H9 (cell line): ENCODE measurements around the gene FRRS1L. TPM values are rescaled to one million over a fixed set of nuclear protein-coding genes. Genes with fewer than 3 reads are reported as not detected.

Experiments used
- DNase-seq: peaks from one replicate; pipeline ENCODE4 v3.0.0-alpha.2; 2017
- H2AFZ ChIP-seq: one replicate; pipeline ENCODE4 v1.6.1; 2013; ENCODE audit warnings: mild to moderate bottlenecking, low read length, control low read depth, moderate library complexity
- H2AK5ac ChIP-seq: 2 replicates; pipeline ENCODE4 v1.6.1; 2013; ENCODE audit warnings: low read length, control low read depth, mixed read lengths; ENCODE audit not compliant: insufficient read length
- H2BK120ac ChIP-seq: one replicate; pipeline ENCODE4 v1.6.1; 2013; ENCODE audit warnings: low read depth, mild to moderate bottlenecking, low read length, control low read depth, inconsistent platforms; ENCODE audit not compliant: poor library complexity, severe bottlenecking
- H2BK12ac ChIP-seq: 2 replicates; pipeline ENCODE4 v1.6.1; 2013; ENCODE audit warnings: low read length, control low read depth, mixed read lengths, low read depth; ENCODE audit not compliant: insufficient read length
- H2BK15ac ChIP-seq: 2 replicates; pipeline ENCODE4 v1.6.1; 2013; ENCODE audit warnings: low read depth, low read length, control low read depth
- H2BK20ac ChIP-seq: one replicate; pipeline ENCODE4 v1.6.1; 2013; ENCODE audit warnings: low read depth, mild to moderate bottlenecking, low read length, control low read depth, inconsistent platforms; ENCODE audit not compliant: poor library complexity, severe bottlenecking
- H2BK5ac ChIP-seq: 2 replicates; pipeline ENCODE4 v1.6.1; 2013; ENCODE audit warnings: low read length, control low read depth, mixed read lengths; ENCODE audit not compliant: insufficient read length
- H3K14ac ChIP-seq: 2 replicates; pipeline ENCODE4 v1.6.1; 2013; ENCODE audit warnings: low read length, control low read depth; ENCODE audit not compliant: insufficient read depth
- H3K18ac ChIP-seq: 2 replicates; pipeline ENCODE4 v1.6.1; 2013; ENCODE audit warnings: low read depth, mild to moderate bottlenecking, mixed read lengths, low read length, control low read depth; ENCODE audit not compliant: insufficient read length
- H3K23ac ChIP-seq: 2 replicates; pipeline ENCODE4 v1.6.1; 2013; ENCODE audit warnings: low read length, control low read depth, mixed read lengths, low read depth; ENCODE audit not compliant: insufficient read length
- H3K23me2 ChIP-seq: 2 replicates; pipeline ENCODE4 v1.6.1; 2013; ENCODE audit warnings: low read depth, mild to moderate bottlenecking, mixed read lengths, low read length, control low read depth; ENCODE audit not compliant: insufficient read length, poor library complexity, severe bottlenecking
- H3K27ac ChIP-seq: 2 replicates; pipeline ENCODE4 v1.5.1; 2013; ENCODE audit warnings: low read length, control low read depth, mixed read lengths, low read depth; ENCODE audit not compliant: insufficient read length
- H3K27me3 ChIP-seq: 2 replicates; pipeline ENCODE4 v1.6.1; 2013; ENCODE audit warnings: low read length, control low read depth, inconsistent platforms; ENCODE audit not compliant: insufficient read depth
- H3K4ac ChIP-seq: 2 replicates; pipeline ENCODE4 v1.6.1; 2013; ENCODE audit warnings: low read depth, mild to moderate bottlenecking, control low read depth, inconsistent platforms, low read length, moderate library complexity
- H3K4me1 ChIP-seq: 2 replicates; pipeline ENCODE4 v1.6.1; 2013; ENCODE audit warnings: low read length, control low read depth, inconsistent platforms; ENCODE audit not compliant: insufficient read depth
- H3K4me2 ChIP-seq: 2 replicates; pipeline ENCODE4 v1.6.1; 2013; ENCODE audit warnings: low read length, control low read depth, mixed read lengths; ENCODE audit not compliant: insufficient read length, insufficient read depth
- H3K56ac ChIP-seq: 2 replicates; pipeline ENCODE4 v1.6.1; 2013; ENCODE audit warnings: low read depth, mild to moderate bottlenecking, mixed read lengths, low read length, control low read depth; ENCODE audit not compliant: insufficient read length
- H3K79me1 ChIP-seq: 2 replicates; pipeline ENCODE4 v1.6.1; 2013; ENCODE audit warnings: low read depth, mild to moderate bottlenecking, moderate library complexity, low read length, control low read depth, inconsistent platforms; ENCODE audit not compliant: insufficient read depth, poor library complexity, severe bottlenecking
- H3K79me2 ChIP-seq: 2 replicates; pipeline ENCODE4 v1.6.1; 2013; ENCODE audit warnings: low read length, control low read depth, inconsistent platforms; ENCODE audit not compliant: insufficient read depth
- H3K9ac ChIP-seq: 2 replicates; pipeline ENCODE4 v1.6.1; 2013; ENCODE audit warnings: low read length, control low read depth, mixed read lengths; ENCODE audit not compliant: insufficient read length; ENCODE audit errors: extremely low read depth
- H3K9me3 ChIP-seq: one replicate; pipeline ENCODE4 v1.6.1; 2013; ENCODE audit warnings: low read depth, low read length, inconsistent platforms; ENCODE audit not compliant: control insufficient read depth
- H3T11ph ChIP-seq: one replicate; pipeline ENCODE4 v1.6.1; 2013; ENCODE audit warnings: mild to moderate bottlenecking, low read length, control low read depth, inconsistent platforms
- H4K20me1 ChIP-seq: one replicate; pipeline ENCODE4 v1.6.1; 2013; ENCODE audit not compliant: control insufficient read depth, insufficient read length, insufficient read depth
- H4K5ac ChIP-seq: 2 replicates; pipeline ENCODE4 v1.6.1; 2013; ENCODE audit warnings: low read depth, mild to moderate bottlenecking, mixed read lengths, low read length, control low read depth; ENCODE audit not compliant: insufficient read length
- H4K8ac ChIP-seq: replicated peaks from 2 replicates; pipeline ENCODE4 v1.6.1; 2013; ENCODE audit warnings: low read length, control low read depth, mixed read lengths, low read depth; ENCODE audit not compliant: insufficient read length
- H4K91ac ChIP-seq: 2 replicates; pipeline ENCODE4 v1.6.1; 2013; ENCODE audit warnings: low read depth, mild to moderate bottlenecking, moderate library complexity, mixed read lengths, low read length, control low read depth; ENCODE audit not compliant: insufficient read length
- H3K27ac Mint-ChIP-seq, 3 experiments: 2 replicates in 2 of 3; 3 replicates in 1 of 3; pipeline ENCODE4 v1.8.0; 2020 to 2021; ENCODE audit warnings: mixed read lengths in 3 of 3, mild to moderate bottlenecking in 1 of 3, moderate library complexity in 1 of 3
- H3K27me3 Mint-ChIP-seq: 2 replicates; pipeline ENCODE4 v1.8.0; 2021; ENCODE audit warnings: low read depth, mild to moderate bottlenecking, moderate library complexity, mixed read lengths
- H3K36me3 Mint-ChIP-seq, 3 experiments: 2 replicates in 2 of 3; 3 replicates in 1 of 3; pipeline ENCODE4 v1.8.0; 2020 to 2021; ENCODE audit warnings: low read depth in 3 of 3, mixed read lengths in 3 of 3; ENCODE audit not compliant: insufficient read depth in 1 of 3
- H3K4me1 Mint-ChIP-seq, 2 experiments: 2 replicates each; pipeline ENCODE4 v1.8.0; 2020; ENCODE audit warnings: mixed read lengths in 2 of 2
- H3K4me3 Mint-ChIP-seq, 2 experiments: 2 replicates in 1 of 2; 3 replicates in 1 of 2; pipeline ENCODE4 v1.8.0; 2020 to 2021; ENCODE audit warnings: mild to moderate bottlenecking in 2 of 2, mixed read lengths in 2 of 2, moderate library complexity in 1 of 2
- H3K9me3 Mint-ChIP-seq, 2 experiments: 2 replicates in 1 of 2; 3 replicates in 1 of 2; pipeline ENCODE4 v1.8.0; 2020; ENCODE audit warnings: mild to moderate bottlenecking in 2 of 2, mixed read lengths in 2 of 2, moderate library complexity in 1 of 2
- CTCF ChIP-seq: fragments of 200-600 bp; sonication (generic); conservative IDR thresholded peaks from 3 replicates; pipeline ENCODE4 v1.8.0; 2021; ENCODE audit warnings: antibody characterized with exemption, mild to moderate bottlenecking
- WGBS: extraction: QIAGEN DNeasy Blood & Tissue Kit; methylation state at CpG from one replicate; pipeline ENCODE4 v1.1.7; 2013; ENCODE audit warnings: missing lambda C conversion rate, low lambda C conversion rate, mixed read lengths; ENCODE audit not compliant: insufficient read length; ENCODE audit errors: extremely low coverage; 5-methylcytosine and 5-hydroxymethylcytosine counted together
- total RNA-seq: library from RNA; stranded (reverse); gene quantifications from 2 replicates; pipeline ENCODE4 v1.2.1, GENCODE V29; 2021

The FRRS1L gene
- total RNA-seq, 1 experiment from 2014 or later = 3.3 TPM

- TF ChIP-seq CTCF = no peak
- no peak within 1 kb of the TSS for H3K4ac ChIP-seq
- H3K79me2 ChIP-seq = peaks cover 38% of the 10 kb centered on the region
- peak within 1 kb of the TSS; percentile 43 for H3K18ac ChIP-seq
- no CpG with 5 or more reads among the region's 88 CpGs for WGBS
- peak within 1 kb of the TSS; percentile 70 for H3K14ac ChIP-seq
- no peaks in the 10 kb centered on the region for H4K20me1 ChIP-seq
- Mint-ChIP-seq H3K36me3 (peaks cover 13 to 15% (median 14%) of the 10 kb centered on the region in 3 experiments; a peak in 6 of 7 replicates), H3K27ac (peak within 1 kb of the TSS; percentile 61 to 93 (median 91); a peak in 6 of 7 replicates), H3K4me3 (peak within 1 kb of the TSS; percentile 93 to 97), H3K27me3 (no peaks in the 10 kb centered on the region), H3K9me3 (0 out of 5 replicates have a peak, but pooled peaks cover 0 to 3% of the 10 kb centered on the region in 2 experiments), H3K4me1 (peaks cover 30 to 40% of the 10 kb centered on the region in 2 experiments)
- peak within 1 kb of the TSS; percentile 100 for H3K4me2 ChIP-seq
- H4K8ac ChIP-seq = no peak within 1 kb of the TSS
- H3T11ph ChIP-seq = no peak within 1 kb of the TSS
- peak within 1 kb of the TSS; percentile 59 for H3K23ac ChIP-seq
- peak within 1 kb of the TSS; percentile 58 for H2AFZ ChIP-seq
- peak within 1 kb of the TSS; percentile 95 for H3K9ac ChIP-seq
- H3K9me3 ChIP-seq = no peaks in the 10 kb centered on the region
- peaks cover 10% of the 10 kb centered on the region for H3K4me1 ChIP-seq
- H3K56ac ChIP-seq = peak within 1 kb of the TSS; percentile 35
- H3K79me1 ChIP-seq = peaks cover 9% of the 10 kb centered on the region
- H3K27ac ChIP-seq = no peak within 1 kb of the TSS
- H2BK15ac ChIP-seq = no peak within 1 kb of the TSS
- H2AK5ac ChIP-seq = no peak within 1 kb of the TSS
- peaks cover 9% of the 10 kb centered on the region for H3K23me2 ChIP-seq
- H2BK5ac ChIP-seq = no peak within 1 kb of the TSS
- H2BK12ac ChIP-seq = no peak within 1 kb of the TSS
- peak; percentile 99 for DNase-seq
- no peaks in the 10 kb centered on the region for H3K27me3 ChIP-seq
- no peak within 1 kb of the TSS for H4K5ac ChIP-seq
- no peak within 1 kb of the TSS for H2BK20ac ChIP-seq
- H2BK120ac ChIP-seq = no peak within 1 kb of the TSS
- H4K91ac ChIP-seq = no peak within 1 kb of the TSS
Observed at GRCh38 chr9:109119439-109120203, 47.4 kb downstream of the FRRS1L start, which contains the start of gene TMEM245. TMEM245 (minus strand) TSS chr9:109119947; CDS start chr9:109119913, 34 bp downstream.
